Sigmoid colon (tissue), 7 donors: ENCODE data around the gene CDK6. TPM values are rescaled to one million over a fixed set of nuclear protein-coding genes. Genes with fewer than 3 reads are reported as not detected.

ENCODE experiments used
- DNase-seq: peaks from one replicate; pipeline ENCODE4 v3.0.0-alpha.2; 2019
- H3K27ac ChIP-seq, 4 donors: fragments of 200-600 bp; sonication (generic); one replicate each; pipeline ENCODE4 v1.5.1; 2016 to 2019; ENCODE audit warnings: mild to moderate bottlenecking in 1 of 4
- H3K27me3 ChIP-seq, 3 donors: fragments of 200-600 bp; sonication (generic); one replicate each; pipeline ENCODE4 v1.5.1; 2019; ENCODE audit warnings: mild to moderate bottlenecking in 1 of 3
- H3K36me3 ChIP-seq, 4 donors: fragments of 200-600 bp; sonication (generic); one replicate each; pipeline ENCODE4 v1.5.1; 2016 to 2019
- H3K4me1 ChIP-seq, 4 donors: fragments of 200-600 bp; sonication (generic); one replicate each; pipeline ENCODE4 v1.5.1; 2017 to 2019
- H3K4me3 ChIP-seq, 4 donors: fragments of 200-600 bp; sonication (generic); one replicate each; pipeline ENCODE4 v1.5.1; 2017 to 2019; ENCODE audit warnings: mild to moderate bottlenecking in 2 of 4, moderate library complexity in 1 of 4
- H3K9me3 ChIP-seq, 4 donors: fragments of 200-600 bp in 3 of 4; sonication (generic) in 3 of 4; one replicate each; pipeline versions ENCODE4 v1.5.1 to v1.6.1; 2013 to 2019
- EP300 ChIP-seq, 4 donors: sonication (generic); formaldehyde crosslinking; IDR thresholded peaks; one replicate each; pipeline ENCODE4 v1.6.1; 2017; ENCODE audit warnings: antibody characterized with exemption in 4 of 4
- POLR2A ChIP-seq, 2 donors: fragments of 450-650 bp; IDR thresholded peaks; one replicate each; pipeline ENCODE4 v1.6.1; 2016; ENCODE audit warnings: antibody characterized with exemption in 2 of 2, mild to moderate bottlenecking in 2 of 2, moderate library complexity in 2 of 2
- POLR2AphosphoS5 ChIP-seq, 4 donors: sonication (generic); formaldehyde crosslinking; IDR thresholded peaks; one replicate each; pipeline ENCODE4 v1.6.1; 2017; ENCODE audit warnings: antibody characterized with exemption in 4 of 4
- WGBS, 2 donors: extraction: QIAGEN DNeasy Blood & Tissue Kit; methylation state at CpG; one replicate each; pipeline ENCODE4 v1.1.7; 2013; 5-methylcytosine and 5-hydroxymethylcytosine counted together
- intact Hi-C: fragments of 100-400 bp; cut with DNase I; formaldehyde crosslinking; loops from one replicate; pipeline ENCODE4 v1.15.1; 2023
- polyA plus RNA-seq, 3 donors: library from polyadenylated mRNA; stranded (reverse); fragments of 200-250 nt; gene quantifications; one replicate each; pipeline ENCODE4 v1.2.3, GENCODE V29; 2013
- total RNA-seq, 4 donors: library from RNA; depleted of rRNA; stranded (reverse); fragments of >200 nt; gene quantifications; one replicate each; pipeline ENCODE4 v1.1.0, GENCODE V29; 2016
- TF ChIP-seq, protein P1 (sequence below), 4 experiments: fragments of 450-650 bp in 3 of 4; fragments of 200-600 bp in 1 of 4; IDR thresholded peaks; one replicate each; pipeline ENCODE4 v1.5.1; 2016 to 2019; ENCODE audit warnings: antibody characterized with exemption in 4 of 4, mild to moderate bottlenecking in 3 of 4, moderate library complexity in 2 of 4
- donor health status: healthy with polysubstance abuse.
- donor health status: Bipolar disorder and iron deficiency.
- donor health status: healthy.

CDK6 gene
- total and polyA plus RNA-seq, 7 donors = 2.4 to 25.8 (median 13.3) TPM

- Histone ChIP-seq H3K4me3 (no peak overlapping the region), H3K27me3 (no peaks in the 10 kb centered on the region), H3K9me3 (no peaks in the 10 kb centered on the region), H3K27ac (peak overlapping the region in 3 of 4 donors; percentile 21 to 55 (median 48)), H3K4me1 (peaks cover 0 to 72% (median 48%) of the 10 kb centered on the region in 4 donors), H3K36me3 (no peaks in the 10 kb centered on the region)
- 24 to 36% methylated on average over 2 of the region's 2 CpGs for WGBS, 2 donors
- intact Hi-C loops = no loop called here
- TF ChIP-seq POLR2AphosphoS5 (IDR thresholded peaks at IDR 0.05) = no peak
- TF ChIP-seq POLR2A (IDR thresholded peaks at IDR 0.05) = no peak
- TF ChIP-seq, protein P1, sequence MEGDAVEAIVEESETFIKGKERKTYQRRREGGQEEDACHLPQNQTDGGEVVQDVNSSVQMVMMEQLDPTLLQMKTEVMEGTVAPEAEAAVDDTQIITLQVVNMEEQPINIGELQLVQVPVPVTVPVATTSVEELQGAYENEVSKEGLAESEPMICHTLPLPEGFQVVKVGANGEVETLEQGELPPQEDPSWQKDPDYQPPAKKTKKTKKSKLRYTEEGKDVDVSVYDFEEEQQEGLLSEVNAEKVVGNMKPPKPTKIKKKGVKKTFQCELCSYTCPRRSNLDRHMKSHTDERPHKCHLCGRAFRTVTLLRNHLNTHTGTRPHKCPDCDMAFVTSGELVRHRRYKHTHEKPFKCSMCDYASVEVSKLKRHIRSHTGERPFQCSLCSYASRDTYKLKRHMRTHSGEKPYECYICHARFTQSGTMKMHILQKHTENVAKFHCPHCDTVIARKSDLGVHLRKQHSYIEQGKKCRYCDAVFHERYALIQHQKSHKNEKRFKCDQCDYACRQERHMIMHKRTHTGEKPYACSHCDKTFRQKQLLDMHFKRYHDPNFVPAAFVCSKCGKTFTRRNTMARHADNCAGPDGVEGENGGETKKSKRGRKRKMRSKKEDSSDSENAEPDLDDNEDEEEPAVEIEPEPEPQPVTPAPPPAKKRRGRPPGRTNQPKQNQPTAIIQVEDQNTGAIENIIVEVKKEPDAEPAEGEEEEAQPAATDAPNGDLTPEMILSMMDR (IDR thresholded peaks at IDR 0.05) = no peak
- TF ChIP-seq EP300 (IDR thresholded peaks at IDR 0.05) = no peak
- DNase-seq = no peak
These were observed 41.5 kb downstream of the CDK6 start for GRCh38 chr7:92794831-92795230.

DNA sequence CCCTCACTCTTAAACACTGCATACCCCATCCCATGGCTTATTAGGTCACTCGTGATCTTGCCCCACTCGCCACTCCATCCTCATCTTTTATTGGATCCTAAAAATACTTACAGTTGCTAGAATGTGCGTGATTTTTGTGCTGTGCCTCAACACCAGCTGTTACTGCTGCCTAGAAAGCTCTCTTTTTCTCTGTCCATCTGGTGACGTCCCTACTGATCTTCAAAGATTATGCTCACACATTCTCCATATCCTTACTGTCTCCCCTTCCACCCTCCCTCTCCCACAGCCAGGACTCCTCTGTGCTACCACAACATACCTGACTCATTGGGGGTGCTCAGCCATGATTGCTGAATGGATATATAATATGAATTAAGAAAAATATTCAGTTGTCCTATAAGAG, 42.0 kb downstream of the CDK6 start:
- Histone ChIP-seq H3K9me3 (no peaks in the 10 kb centered on the region), H3K4me1 (peaks cover 0 to 70% (median 48%) of the 10 kb centered on the region in 4 donors), H3K27ac (peak overlapping the region; percentile 5 to 55 (median 34)), H3K27me3 (no peaks in the 10 kb centered on the region), H3K36me3 (no peaks in the 10 kb centered on the region), H3K4me3 (no peak overlapping the region)
- intact Hi-C loops = no loop called here
- no peak for DNase-seq
- TF ChIP-seq, protein P1 (IDR thresholded peaks at IDR 0.05) = no peak
- TF ChIP-seq EP300 (IDR thresholded peaks at IDR 0.05) (no peak), POLR2A (IDR thresholded peaks at IDR 0.05) (no peak), POLR2AphosphoS5 (IDR thresholded peaks at IDR 0.05) (no peak)
- WGBS, 2 donors = 70 to 82% methylated on average over 4 of the region's 4 CpGs

GRCh38 chr7:92793656-92794205, 42.6 kb downstream of the CDK6 start:
- peaks cover 0 to 65% (median 48%) of the 10 kb centered on the region in 4 donors for H3K4me1 ChIP-seq
- 63 to 76% methylated on average over 1 of the region's 1 CpG for WGBS, 2 donors
- peaks cover 0 to 2% (median 0%) of the 10 kb centered on the region in 4 donors for H3K9me3 ChIP-seq
- peak overlapping the region; percentile 5 to 55 (median 34) for H3K27ac ChIP-seq
- H3K4me3 ChIP-seq = no peak overlapping the region
- H3K27me3 ChIP-seq = no peaks in the 10 kb centered on the region
- TF ChIP-seq, protein P1 (IDR thresholded peaks at IDR 0.05) = no peak
- no peak for TF ChIP-seq POLR2A (IDR thresholded peaks at IDR 0.05)
- TF ChIP-seq POLR2AphosphoS5 (IDR thresholded peaks at IDR 0.05) = no peak
- TF ChIP-seq EP300 (IDR thresholded peaks at IDR 0.05) = no peak
- H3K36me3 ChIP-seq = no peaks in the 10 kb centered on the region
- intact Hi-C loops = no loop called here
- no peak for DNase-seq

- intact Hi-C loops = no loop called here
- no peak overlapping the region for H3K4me3 ChIP-seq
- peak overlapping the region; percentile 33 to 62 (median 54) for H3K27ac ChIP-seq
- peaks cover 0 to 50% (median 39%) of the 10 kb centered on the region in 4 donors for H3K4me1 ChIP-seq
- no peak for TF ChIP-seq POLR2A (IDR thresholded peaks at IDR 0.05)
- TF ChIP-seq EP300 (IDR thresholded peaks at IDR 0.05) = no peak
- TF ChIP-seq POLR2AphosphoS5 (IDR thresholded peaks at IDR 0.05) = no peak
- TF ChIP-seq, protein P1 (IDR thresholded peaks at IDR 0.05) = no peak
- no peaks in the 10 kb centered on the region for H3K27me3 ChIP-seq
- H3K9me3 ChIP-seq = peaks cover 0 to 5% (median 1%) of the 10 kb centered on the region in 4 donors
- 82 to 87% methylated on average over 1 of the region's 1 CpG for WGBS, 2 donors
- H3K36me3 ChIP-seq = no peaks in the 10 kb centered on the region
- DNase-seq = no peak
These were observed 45.4 kb downstream of the CDK6 start for GRCh38 chr7:92790992-92791391.
